Neural cell (in vitro differentiated cells): ENCODE measurements around the gene BABAM2. TPM values are rescaled to one million over a fixed set of nuclear protein-coding genes. Genes with fewer than 3 reads are reported as not detected.

Source experiments
- H2AFZ ChIP-seq: fragments of 200-600, 300-800 bp; sonication (generic), shearing (Covaris generic); 2 replicates; pipeline ENCODE4 v1.6.0; 2014; ENCODE audit warnings: low read depth, mild to moderate bottlenecking, antibody characterized with exemption, low read length, moderate library complexity
- H3F3A ChIP-seq: fragments of 200-600 bp; shearing (Covaris generic); 2 replicates; pipeline ENCODE4 v1.6.1; 2016; ENCODE audit warnings: mild to moderate bottlenecking, moderate library complexity, mixed read lengths, antibody characterized with exemption, low read length; ENCODE audit not compliant: insufficient read depth, poor library complexity, severe bottlenecking
- H3K27ac ChIP-seq: fragments of 200-600, 300-800 bp; sonication (generic), shearing (Covaris generic); 2 replicates; pipeline ENCODE4 v1.5.1; 2014; ENCODE audit warnings: mild to moderate bottlenecking, low read length, moderate library complexity
- H3K27me3 ChIP-seq: fragments of 300-800, 200-600 bp; sonication (generic), shearing (Covaris generic); 2 replicates; pipeline ENCODE4 v1.6.0; 2014; ENCODE audit warnings: mild to moderate bottlenecking, low read depth, low read length, moderate library complexity; ENCODE audit not compliant: insufficient read depth
- H3K36me3 ChIP-seq: fragments of 300-800, 200-600 bp; sonication (generic), shearing (Covaris generic); 2 replicates; pipeline ENCODE4 v1.5.1; 2014; ENCODE audit warnings: mild to moderate bottlenecking, antibody characterized with exemption, low read length, moderate library complexity; ENCODE audit not compliant: insufficient read depth
- H3K4me2 ChIP-seq: fragments of 300-800, 200-600 bp; sonication (generic), shearing (Covaris generic); 2 replicates; pipeline ENCODE4 v1.6.0; 2014; ENCODE audit warnings: mild to moderate bottlenecking, low read length
- H3K4me3 ChIP-seq: fragments of 300-800, 200-600 bp; sonication (generic), shearing (Covaris generic); 2 replicates; pipeline ENCODE4 v1.5.1; 2014; ENCODE audit warnings: mild to moderate bottlenecking, low read length, moderate library complexity
- H3K79me2 ChIP-seq: fragments of 200-600 bp; shearing (Covaris generic); replicated peaks from 2 replicates; pipeline ENCODE4 v1.6.0; 2014; ENCODE audit warnings: mild to moderate bottlenecking, low read length, moderate library complexity; ENCODE audit not compliant: insufficient read depth
- H3K9ac ChIP-seq: fragments of 300-800, 200-600 bp; sonication (generic), shearing (Covaris generic); 2 replicates; pipeline ENCODE4 v1.6.1; 2016; ENCODE audit warnings: mild to moderate bottlenecking, low read length, mixed read lengths
- H3K9me2 ChIP-seq: fragments of 200-600 bp; shearing (Covaris generic); 2 replicates; pipeline ENCODE4 v1.6.1; 2016; ENCODE audit warnings: mild to moderate bottlenecking, low read length, mixed read lengths; ENCODE audit not compliant: insufficient read depth
- H3K9me3 ChIP-seq: fragments of 200-600, 300-800 bp; sonication (generic), shearing (Covaris generic); 2 replicates; pipeline ENCODE4 v1.6.1; 2016; ENCODE audit warnings: mild to moderate bottlenecking, mixed run types, low read length, moderate library complexity, mixed read lengths
- H4K20me1 ChIP-seq: fragments of 200-600 bp; shearing (Covaris generic); 2 replicates; pipeline ENCODE4 v1.6.1; 2016; ENCODE audit warnings: mild to moderate bottlenecking, mixed run types; ENCODE audit not compliant: insufficient read depth
- EP300 ChIP-seq: fragments of 450-650 bp; conservative IDR thresholded peaks from 2 replicates; pipeline ENCODE4 v1.6.1; 2014; ENCODE audit warnings: antibody characterized with exemption, mild to moderate bottlenecking, moderate library complexity; ENCODE audit not compliant: poor library complexity, severe bottlenecking
- EZH2 ChIP-seq: fragments of 200-600, 300-800 bp; shearing (Covaris generic), sonication (generic); IDR thresholded peaks from 2 replicates; pipeline ENCODE4 v1.6.1; 2014; ENCODE audit warnings: antibody characterized with exemption, low read length, borderline replicate concordance, mild to moderate bottlenecking; ENCODE audit not compliant: insufficient read depth, poor library complexity, severe bottlenecking
- MXI1 ChIP-seq: fragments of 450-650 bp; conservative IDR thresholded peaks from 2 replicates; pipeline ENCODE4 v1.6.1; 2014; ENCODE audit warnings: antibody characterized with exemption, mild to moderate bottlenecking; ENCODE audit not compliant: poor library complexity, severe bottlenecking
- POLR2AphosphoS5 ChIP-seq: IDR thresholded peaks from 2 replicates; pipeline ENCODE4 v1.6.1; 2012
- RAD21 ChIP-seq: fragments of 450-650 bp; conservative IDR thresholded peaks from 2 replicates; pipeline ENCODE4 v1.6.1; 2014; ENCODE audit warnings: antibody characterized with exemption, mild to moderate bottlenecking, moderate library complexity
- REST ChIP-seq: IDR thresholded peaks from 2 replicates; pipeline ENCODE4 v1.6.1; 2012; ENCODE audit warnings: borderline replicate concordance
- SMC3 ChIP-seq: fragments of 450-650 bp; conservative IDR thresholded peaks from 2 replicates; pipeline ENCODE4 v1.6.1; 2014; ENCODE audit warnings: antibody characterized with exemption, mild to moderate bottlenecking, moderate library complexity; ENCODE audit not compliant: poor library complexity
- TAF1 ChIP-seq: IDR thresholded peaks from 2 replicates; pipeline ENCODE4 v1.6.1; 2012; ENCODE audit warnings: low read depth
- polyA plus RNA-seq: library from polyadenylated mRNA; depleted of rRNA; stranded (reverse); fragments of >200 nt; gene quantifications from 2 replicates; pipeline ENCODE4 v1.2.3, GENCODE V29; 2014
- TF ChIP-seq, protein P1 (sequence below): fragments of 450-650 bp; IDR thresholded peaks from 2 replicates; pipeline ENCODE4 v1.5.1; 2014; ENCODE audit warnings: antibody characterized with exemption, mild to moderate bottlenecking, moderate library complexity; ENCODE audit not compliant: poor library complexity, severe bottlenecking

The BABAM2 gene
- polyA plus RNA-seq, 1 donor from 2014 or later, result 15.3 TPM

DNA sequence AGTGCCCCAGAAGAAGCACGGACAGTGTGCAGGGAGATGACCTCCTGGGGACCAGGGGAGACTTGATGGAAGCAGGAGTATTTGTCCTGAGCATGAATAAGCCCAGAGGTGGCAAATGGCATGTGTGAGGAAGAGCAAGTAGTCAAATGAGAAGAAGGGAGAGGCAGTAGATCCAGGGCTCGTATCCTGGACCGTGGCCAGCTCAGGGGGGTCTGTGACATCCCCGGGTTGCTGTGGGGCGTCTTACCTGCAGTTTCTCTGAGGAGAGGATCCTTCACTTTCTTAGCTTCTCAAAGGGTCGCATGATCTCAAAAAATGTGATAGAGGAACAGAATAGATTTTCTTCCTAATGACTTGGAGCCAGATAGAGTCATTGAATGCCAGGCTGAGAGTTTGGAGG, 445.1 kb downstream of the BABAM2 start:
- no peaks in the 10 kb centered on the region for H3K9me3 ChIP-seq
- no peaks in the 10 kb centered on the region for H3K9me2 ChIP-seq
- no peak for TF ChIP-seq MXI1
- TF ChIP-seq RAD21, result no peak
- TF ChIP-seq EZH2, result no peak
- TF ChIP-seq POLR2AphosphoS5, result no peak
- TF ChIP-seq SMC3, result no peak
- TF ChIP-seq EP300, result no peak
- no peak for TF ChIP-seq TAF1
- TF ChIP-seq, protein P1, sequence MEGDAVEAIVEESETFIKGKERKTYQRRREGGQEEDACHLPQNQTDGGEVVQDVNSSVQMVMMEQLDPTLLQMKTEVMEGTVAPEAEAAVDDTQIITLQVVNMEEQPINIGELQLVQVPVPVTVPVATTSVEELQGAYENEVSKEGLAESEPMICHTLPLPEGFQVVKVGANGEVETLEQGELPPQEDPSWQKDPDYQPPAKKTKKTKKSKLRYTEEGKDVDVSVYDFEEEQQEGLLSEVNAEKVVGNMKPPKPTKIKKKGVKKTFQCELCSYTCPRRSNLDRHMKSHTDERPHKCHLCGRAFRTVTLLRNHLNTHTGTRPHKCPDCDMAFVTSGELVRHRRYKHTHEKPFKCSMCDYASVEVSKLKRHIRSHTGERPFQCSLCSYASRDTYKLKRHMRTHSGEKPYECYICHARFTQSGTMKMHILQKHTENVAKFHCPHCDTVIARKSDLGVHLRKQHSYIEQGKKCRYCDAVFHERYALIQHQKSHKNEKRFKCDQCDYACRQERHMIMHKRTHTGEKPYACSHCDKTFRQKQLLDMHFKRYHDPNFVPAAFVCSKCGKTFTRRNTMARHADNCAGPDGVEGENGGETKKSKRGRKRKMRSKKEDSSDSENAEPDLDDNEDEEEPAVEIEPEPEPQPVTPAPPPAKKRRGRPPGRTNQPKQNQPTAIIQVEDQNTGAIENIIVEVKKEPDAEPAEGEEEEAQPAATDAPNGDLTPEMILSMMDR, result no peak
- TF ChIP-seq REST, result no peak
- no peak overlapping the region for H3K27ac ChIP-seq
- no peak overlapping the region for H3K9ac ChIP-seq
- no peaks in the 10 kb centered on the region for H3K36me3 ChIP-seq
- no peaks in the 10 kb centered on the region for H3K27me3 ChIP-seq
- H3K4me2 ChIP-seq, result no peak overlapping the region
- no peaks in the 10 kb centered on the region for H3K79me2 ChIP-seq
- H2AFZ ChIP-seq, result no peak overlapping the region
- H3K4me3 ChIP-seq, result no peak overlapping the region
- H3F3A ChIP-seq, result no peaks in the 10 kb centered on the region
- H4K20me1 ChIP-seq, result no peaks in the 10 kb centered on the region

DNA sequence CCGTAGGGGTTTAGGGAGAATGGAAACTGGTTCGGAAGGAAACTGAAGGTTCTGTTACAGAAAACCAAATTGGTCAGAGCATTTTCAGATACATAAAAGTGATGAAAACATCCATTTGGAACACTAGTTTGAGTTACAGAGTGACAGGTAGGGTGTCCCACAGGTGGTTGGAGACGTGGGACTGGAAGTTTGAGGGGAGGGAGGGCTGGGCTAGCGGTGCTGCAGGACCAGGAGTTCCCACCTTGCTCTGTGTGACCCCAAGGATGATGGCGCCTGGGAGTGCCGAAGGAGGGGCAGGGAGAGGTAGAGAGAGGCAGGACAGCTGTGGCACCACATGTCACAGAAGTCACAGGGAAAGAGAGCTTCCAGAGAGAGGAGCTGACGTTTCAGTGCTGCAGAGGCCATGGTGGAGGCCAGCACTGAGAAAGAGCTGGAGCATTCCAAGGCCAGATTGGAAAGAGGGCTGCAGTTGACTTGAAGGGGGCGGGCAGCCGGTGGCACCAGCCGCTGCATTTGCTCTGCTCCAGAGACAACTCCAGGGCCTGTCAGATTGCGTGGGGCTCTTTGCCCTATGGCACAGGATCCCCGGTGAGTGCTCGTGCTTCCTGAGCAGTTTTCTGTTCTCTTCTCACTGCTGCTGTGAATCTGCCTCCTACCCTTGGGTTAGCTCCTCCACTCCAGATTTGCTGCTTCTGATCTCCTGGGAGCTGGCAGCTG, 445.9 kb downstream of the BABAM2 start:
- no peak overlapping the region for H3K27ac ChIP-seq
- H3K4me2 ChIP-seq, result no peak overlapping the region
- H3K9me3 ChIP-seq, result no peaks in the 10 kb centered on the region
- no peaks in the 10 kb centered on the region for H3F3A ChIP-seq
- H2AFZ ChIP-seq, result no peak overlapping the region
- H3K9ac ChIP-seq, result no peak overlapping the region
- no peaks in the 10 kb centered on the region for H3K79me2 ChIP-seq
- H3K4me3 ChIP-seq, result no peak overlapping the region
- H4K20me1 ChIP-seq, result no peaks in the 10 kb centered on the region
- H3K27me3 ChIP-seq, result no peaks in the 10 kb centered on the region
- no peaks in the 10 kb centered on the region for H3K36me3 ChIP-seq
- no peaks in the 10 kb centered on the region for H3K9me2 ChIP-seq
- TF ChIP-seq EZH2 (no peak), RAD21 (no peak), POLR2AphosphoS5 (no peak), REST (no peak), TAF1 (no peak), SMC3 (no peak), EP300 (no peak), MXI1 (no peak)
- TF ChIP-seq, protein P1, result no peak
